HepG2 (cell line): ENCODE data around the gene HBA2. TPM values are rescaled to one million over a fixed set of nuclear protein-coding genes. Genes with fewer than 3 reads are reported as not detected.

ENCODE experiments used
- BORCS8-MEF2B ChIP-seq: sonication (generic); formaldehyde crosslinking; IDR thresholded peaks from 2 replicates; pipeline ENCODE4 v1.8.0; 2022; ENCODE audit warnings: mild to moderate bottlenecking, missing genetic modification reagents
- CCDC6 ChIP-seq: sonication (generic); formaldehyde crosslinking; IDR thresholded peaks from 2 replicates; pipeline ENCODE4 v1.8.1; 2022; ENCODE audit warnings: mild to moderate bottlenecking, missing genetic modification reagents, moderate library complexity
- CEBPB ChIP-seq: IDR thresholded peaks from 2 replicates; pipeline ENCODE4 v1.6.1; 2011; ENCODE audit warnings: low read depth, low read length, improper control_type of control experiment, borderline replicate concordance
- CSRNP2 ChIP-seq: sonication (generic); formaldehyde crosslinking; conservative IDR thresholded peaks from 2 replicates; pipeline ENCODE4 v1.8.0; 2022; ENCODE audit warnings: low read depth, missing genetic modification reagents
- FOSL1 ChIP-seq: sonication (generic); formaldehyde crosslinking; IDR thresholded peaks from 2 replicates; pipeline ENCODE4 v1.9.0; 2021; ENCODE audit warnings: missing genetic modification reagents, borderline replicate concordance
- HDAC2 ChIP-seq: sonication (generic); formaldehyde crosslinking; IDR thresholded peaks from 2 replicates; pipeline ENCODE4 v1.4.0; 2020; ENCODE audit warnings: missing genetic modification reagents
- HOXA9 ChIP-seq: sonication (generic); formaldehyde crosslinking; IDR thresholded peaks from 2 replicates; pipeline ENCODE4 v1.8.1; 2022; ENCODE audit warnings: missing genetic modification reagents, mild to moderate bottlenecking, moderate library complexity, borderline replicate concordance
- TCF7L2 ChIP-seq: IDR thresholded peaks from 2 replicates; pipeline ENCODE4 v1.6.1; 2011; ENCODE audit warnings: mild to moderate bottlenecking, low read depth, low read length, moderate library complexity
- TFAP4 ChIP-seq: sonication (generic); IDR thresholded peaks from 2 replicates; pipeline ENCODE4 v1.6.1; 2016; ENCODE audit warnings: low read depth, borderline replicate concordance
- TRIM24 ChIP-seq: sonication (generic); formaldehyde crosslinking; IDR thresholded peaks from 2 replicates; pipeline ENCODE4 v1.8.0; 2022; ENCODE audit warnings: mild to moderate bottlenecking, missing genetic modification reagents
- ZBTB40 ChIP-seq, 2 experiments: fragments of 450-650 bp in 1 of 2; sonication (generic) in 1 of 2; formaldehyde crosslinking in 1 of 2; IDR thresholded peaks; 2 replicates each; pipeline versions ENCODE4 v1.6.1 to v1.8.0; 2016 to 2022; ENCODE audit warnings: antibody characterized with exemption in 1 of 2, mild to moderate bottlenecking in 1 of 2, missing genetic modification reagents in 1 of 2
- ZNF3 ChIP-seq: IDR thresholded peaks from 2 replicates; pipeline ENCODE4 v1.7.0; 2017; ENCODE audit warnings: inconsistent platforms
- ZNF333 ChIP-seq: sonication (generic); formaldehyde crosslinking; IDR thresholded peaks from 2 replicates; pipeline ENCODE4 v1.4.0; 2020; ENCODE audit warnings: mild to moderate bottlenecking, missing genetic modification reagents, borderline replicate concordance
- ZNF543 ChIP-seq: sonication (generic); formaldehyde crosslinking; IDR thresholded peaks from 2 replicates; pipeline ENCODE4 v1.4.0; 2020; ENCODE audit warnings: mild to moderate bottlenecking, missing genetic modification reagents
- ZNF546 ChIP-seq: sonication (generic); formaldehyde crosslinking; conservative IDR thresholded peaks from 2 replicates; pipeline ENCODE4 v1.8.1; 2023; ENCODE audit warnings: mild to moderate bottlenecking, missing genetic modification reagents
- ZNF605 ChIP-seq: sonication (generic); formaldehyde crosslinking; IDR thresholded peaks from 2 replicates; pipeline ENCODE4 v1.8.0; 2022; ENCODE audit warnings: mild to moderate bottlenecking, missing genetic modification reagents
- ZNF746 ChIP-seq: sonication (generic); formaldehyde crosslinking; IDR thresholded peaks from 2 replicates; pipeline ENCODE4 v1.8.0; 2022; ENCODE audit warnings: mild to moderate bottlenecking, missing genetic modification reagents
- ZSCAN22 ChIP-seq: sonication (generic); formaldehyde crosslinking; IDR thresholded peaks from 2 replicates; pipeline ENCODE4 v1.4.0; 2020; ENCODE audit warnings: mild to moderate bottlenecking, missing genetic modification reagents
- polyA plus RNA-seq, 8 experiments: library from polyadenylated mRNA; depleted of rRNA in 3 of 8; stranded (reverse) in 7 of 8; unstranded in 1 of 8; fragments of >200 nt; fragmentation: Illumina TruSeq in 4 of 8; extraction: Trizol in 4 of 8; gene quantifications; 2 replicates each; pipeline versions ENCODE4 v1.2.1 to v1.2.3, GENCODE V29; 2011 to 2016; ENCODE audit warnings: low read depth in 4 of 8, missing spikeins in 1 of 8, mixed read lengths in 1 of 8; ENCODE audit not compliant: insufficient read depth in 1 of 8
- total RNA-seq, 5 experiments: library from RNA; depleted of rRNA; stranded (reverse); fragments of >200 nt; fragmentation: Illumina TruSeq; extraction: Trizol; gene quantifications; 2 replicates each; pipeline ENCODE4 v1.2.3, GENCODE V29; 2016; ENCODE audit warnings: low read depth in 1 of 5

Gene HBA2
- total and polyA plus RNA-seq, 2 of the 13 experiments (the other 11 are each of a cell fraction or from before 2014, with no cell fraction given): not detected

GRCh38 chr16:180681-181564 is 8.2 kb downstream of the HBA2 start (continued):
- TF ChIP-seq HOXA9: peak; percentile 98
- peak; percentile 87 for TF ChIP-seq HDAC2 (CRISPR knock-in tag)
- peak; percentile 90 for TF ChIP-seq ZSCAN22 (CRISPR knock-in tag)
- no peak for TF ChIP-seq CEBPB
- TF ChIP-seq CCDC6 (CRISPR knock-in tag): peak; percentile 98
- peak; percentile 98 for TF ChIP-seq ZNF605
- peak; percentile 98 for TF ChIP-seq ZNF543
- no peak for TF ChIP-seq ZBTB40 (IDR thresholded peaks at IDR 0.05)
- TF ChIP-seq ZBTB40 (CRISPR knock-in tag; IDR thresholded peaks at IDR 0.05): peak; percentile 93
- no peak for TF ChIP-seq TCF7L2
- peak; percentile 88; the same call in 1 of the 2 replicates for TF ChIP-seq CSRNP2 (CRISPR knock-in tag)
- TF ChIP-seq ZNF333 (CRISPR knock-in tag): peak; percentile 99
- no peak for TF ChIP-seq TRIM24
- peak; percentile 50; the same call in 1 of the 2 replicates for TF ChIP-seq FOSL1 (CRISPR knock-in tag)
- peak; percentile 99 for TF ChIP-seq BORCS8-MEF2B (CRISPR knock-in tag)
- TF ChIP-seq TFAP4: no peak
- peak; percentile 96 for TF ChIP-seq ZNF746 (CRISPR knock-in tag)
- TF ChIP-seq ZNF546 (CRISPR knock-in tag): peak; percentile 99
- TF ChIP-seq ZNF3 (CRISPR knock-in tag): peak; percentile 45; the same call in 1 of the 2 replicates
